SK-N-SH (cell line): ENCODE results near the gene HSPG2. TPM values are rescaled to one million over a fixed set of nuclear protein-coding genes. Genes with fewer than 3 reads are reported as not detected.

Source experiments
- CTCF ChIA-PET: fragments of 300-600, 350-600 bp; formaldehyde crosslinking; extraction: SDS; loops from one replicate; lab custom pipeline; 2021; lab: Yijun Ruan, JAX
- POLR2A ChIA-PET: fragments of 350-600 bp; sonication (Branson Sonifier 250); formaldehyde crosslinking; extraction: SDS; loops from one replicate; lab custom pipeline; 2020; ENCODE audit warnings: antibody characterized with exemption, inconsistent platforms; lab: Yijun Ruan, JAX
- DNase-seq: peaks from one replicate; pipeline ENCODE4 v3.0.0; 2012
- H2AFZ ChIP-seq: fragments of 200-600 bp; sonication (generic); 2 replicates; pipeline ENCODE4 v1.8.1; 2016; ENCODE audit warnings: antibody characterized with exemption, mild to moderate bottlenecking, low read depth
- H3F3A ChIP-seq: fragments of 200-600 bp; sonication (generic); replicated peaks from 2 replicates; pipeline ENCODE3; 2016; ENCODE audit warnings: antibody characterized with exemption, mild to moderate bottlenecking; ENCODE audit not compliant: insufficient read depth
- H3K27ac ChIP-seq, 2 experiments: fragments of 200-500 bp in 1 of 2; fragments of 200-600 bp in 1 of 2; sonication (Bioruptor generic) in 1 of 2; sonication (generic), shearing (Covaris generic) in 1 of 2; 2 replicates each; pipeline versions ENCODE4 v1.5.1 to v1.6.1; 2014 to 2016; ENCODE audit warnings: low read depth in 2 of 2, inconsistent platforms in 1 of 2, low read length in 1 of 2, mild to moderate bottlenecking in 1 of 2, mixed read lengths in 1 of 2
- H3K27me3 ChIP-seq: fragments of 200-600 bp; sonication (generic), shearing (Covaris generic); 2 replicates; pipeline ENCODE4 v1.6.1; 2016; ENCODE audit warnings: mixed run types; ENCODE audit not compliant: insufficient read depth
- H3K36me3 ChIP-seq, 2 experiments: fragments of 200-500 bp in 1 of 2; fragments of 200-600 bp in 1 of 2; sonication (Bioruptor generic) in 1 of 2; sonication (generic) in 1 of 2; replicated peaks in 1 of 2; 2 replicates each; pipeline versions ENCODE3 to v1.5.1; 2014 to 2016; ENCODE audit warnings: low read length in 1 of 2, mild to moderate bottlenecking in 1 of 2; ENCODE audit not compliant: insufficient read depth in 2 of 2, control insufficient read depth in 1 of 2
- H3K4me1 ChIP-seq, 2 experiments: fragments of 200-500 bp in 1 of 2; fragments of 200-600 bp in 1 of 2; sonication (Bioruptor generic) in 1 of 2; sonication (generic), shearing (Covaris generic) in 1 of 2; 2 replicates each; pipeline versions ENCODE4 v1.5.1 to v1.6.1; 2014 to 2016; ENCODE audit warnings: low read depth in 1 of 2, low read length in 1 of 2, mixed run types in 1 of 2; ENCODE audit not compliant: insufficient read depth in 2 of 2, control insufficient read depth in 1 of 2
- H3K4me2 ChIP-seq: fragments of 200-600 bp; sonication (generic), shearing (Covaris generic); 2 replicates; pipeline ENCODE4 v1.6.1; 2017; ENCODE audit warnings: mixed run types
- H3K4me3 ChIP-seq, 2 experiments: fragments of 200-500 bp in 1 of 2; fragments of 200-600 bp in 1 of 2; sonication (Bioruptor generic) in 1 of 2; sonication (generic), shearing (Covaris generic) in 1 of 2; 2 replicates each; pipeline versions ENCODE4 v1.5.1 to v1.8.1; 2014 to 2016; ENCODE audit warnings: low read depth in 2 of 2, inconsistent platforms in 1 of 2, low read length in 1 of 2, mild to moderate bottlenecking in 1 of 2, mixed read lengths in 1 of 2, moderate library complexity in 1 of 2
- H3K79me2 ChIP-seq: fragments of 200-600 bp; sonication (generic); 2 replicates; pipeline ENCODE4 v1.8.1; 2017; ENCODE audit warnings: mild to moderate bottlenecking; ENCODE audit not compliant: insufficient read depth
- H3K9ac ChIP-seq: fragments of 200-600 bp; sonication (generic); 2 replicates; pipeline ENCODE4 v1.6.1; 2017; ENCODE audit warnings: mixed run types
- H3K9me2 ChIP-seq: fragments of 200-600 bp; sonication (generic); 2 replicates; pipeline ENCODE4 v1.6.1; 2017; ENCODE audit warnings: mixed run types
- H3K9me3 ChIP-seq: fragments of 200-600 bp; sonication (generic); 2 replicates; pipeline ENCODE4 v1.6.1; 2017; ENCODE audit warnings: mixed run types, mild to moderate bottlenecking, moderate library complexity
- H4K20me1 ChIP-seq: fragments of 200-600 bp; sonication (generic); 2 replicates; pipeline ENCODE4 v1.6.1; 2017; ENCODE audit warnings: mild to moderate bottlenecking, mixed run types; ENCODE audit not compliant: insufficient read depth
- EZH2phosphoT487 ChIP-seq: fragments of 200-600 bp; sonication (generic); IDR thresholded peaks from 2 replicates; pipeline ENCODE4 v1.6.1; 2017; ENCODE audit warnings: low read depth, mixed run types, mild to moderate bottlenecking, antibody characterized with exemption, moderate library complexity, borderline replicate concordance
- GATA2 ChIP-seq: sonication (generic); formaldehyde crosslinking; IDR thresholded peaks from 2 replicates; pipeline ENCODE4 v1.5.0; 2020; ENCODE audit warnings: mild to moderate bottlenecking, missing genetic modification reagents
- NFIC ChIP-seq: IDR thresholded peaks from 2 replicates; pipeline ENCODE4 v1.4.0; 2012; ENCODE audit warnings: borderline replicate concordance
- POLR2AphosphoS5 ChIP-seq: IDR thresholded peaks from 2 replicates; pipeline ENCODE4 v1.6.1; 2012; ENCODE audit warnings: low read depth, low read length
- RCOR1 ChIP-seq: fragments of 150-350 bp; IDR thresholded peaks from 2 replicates; pipeline ENCODE4 v1.6.1; 2017; ENCODE audit warnings: antibody characterized with exemption, low read length
- RFX5 ChIP-seq: IDR thresholded peaks from 2 replicates; pipeline ENCODE4 v1.6.1; 2012; ENCODE audit warnings: mild to moderate bottlenecking, improper control_type of control experiment, low read length
- RXRA ChIP-seq: IDR thresholded peaks from 2 replicates; pipeline ENCODE4 v1.4.0; 2012; ENCODE audit warnings: low read depth, mild to moderate bottlenecking, borderline replicate concordance
- SIN3A ChIP-seq: IDR thresholded peaks from 2 replicates; pipeline ENCODE4 v1.6.1; 2012; ENCODE audit warnings: low read depth, mild to moderate bottlenecking, low read length, moderate library complexity, borderline replicate concordance
- TAF1 ChIP-seq: IDR thresholded peaks from 2 replicates; pipeline ENCODE4 v1.6.1; 2012; ENCODE audit warnings: low read depth, mild to moderate bottlenecking, low read length, moderate library complexity, borderline replicate concordance
- TCF12 ChIP-seq: IDR thresholded peaks from 2 replicates; pipeline ENCODE4 v1.4.0; 2012
- TEAD4 ChIP-seq: IDR thresholded peaks from 2 replicates; pipeline ENCODE4 v1.4.0; 2012; ENCODE audit warnings: mild to moderate bottlenecking, borderline replicate concordance; ENCODE audit not compliant: insufficient read depth
- USF2 ChIP-seq: fragments of 150-350 bp; IDR thresholded peaks from 2 replicates; pipeline ENCODE4 v1.6.1; 2017; ENCODE audit warnings: antibody characterized with exemption, low read length, low read depth, borderline replicate concordance
- WGBS: methylation state at CpG from one replicate; pipeline ENCODE4 v1.1.6; 2017; ENCODE audit warnings: low lambda C conversion rate; 5-methylcytosine and 5-hydroxymethylcytosine counted together
- polyA plus RNA-seq, 3 experiments: library from polyadenylated mRNA; depleted of rRNA; stranded (reverse); fragments of >200 nt; gene quantifications; 2 replicates each; pipeline ENCODE4 v1.2.3, GENCODE V29; 2012
- TF ChIP-seq, protein P1 (sequence below): IDR thresholded peaks from 2 replicates; pipeline ENCODE4 v1.4.0; 2012; ENCODE audit warnings: low read depth, borderline replicate concordance

The HSPG2 gene
- polyA plus RNA-seq, 1 of the 3 experiments (the other 2 are of a cell fraction), result 28.9 TPM

GRCh38 chr1:21887216-21887736, 49.8 kb downstream of the HSPG2 start:
- H3K9ac ChIP-seq, result no peak overlapping the region
- POLR2A ChIA-PET, result no interaction called here

GRCh38 chr1:21886486-21887215, 50.5 kb downstream of the HSPG2 start:
- H2AFZ ChIP-seq, result no peak overlapping the region
- TF ChIP-seq TAF1, result no peak
- TF ChIP-seq USF2, result no peak
- no peak for TF ChIP-seq RFX5
- TF ChIP-seq, all 33 proteins: peak for 0
- H3K36me3 ChIP-seq, result peaks cover 8 to 25% of the 10 kb centered on the region in 2 experiments
- ChIA-PET CTCF (interaction anchor here (1.1 kb wide), 1 partner anchor 12 kb away, joined by 3 read pairs; no protein-coding TSS in a partner anchor), POLR2A (no interaction called here)
- no peaks in the 10 kb centered on the region for H3K4me1 ChIP-seq
- no peaks in the 10 kb centered on the region for H3K9me3 ChIP-seq
- WGBS, result 97% methylated on average over 14 of the region's 15 CpGs
- no peak overlapping the region for H3K27ac ChIP-seq
- no peaks in the 10 kb centered on the region for H3F3A ChIP-seq
- H4K20me1 ChIP-seq, result no peaks in the 10 kb centered on the region
- no peaks in the 10 kb centered on the region for H3K27me3 ChIP-seq
- no peaks in the 10 kb centered on the region for H3K79me2 ChIP-seq
- no peak overlapping the region for H3K9ac ChIP-seq
- H3K4me2 ChIP-seq, result no peak overlapping the region
- no peak for DNase-seq
- H3K9me2 ChIP-seq, result no peaks in the 10 kb centered on the region
- no peak overlapping the region for H3K4me3 ChIP-seq

More at GRCh38 chr1:21887216-21887736, 49.8 kb downstream of the HSPG2 start:
- Histone ChIP-seq H3K9me3 (no peaks in the 10 kb centered on the region), H3K9me2 (no peaks in the 10 kb centered on the region), H3K27ac (no peak overlapping the region), H3K4me3 (no peak overlapping the region), H4K20me1 (no peaks in the 10 kb centered on the region), H2AFZ (no peak overlapping the region), H3K4me2 (no peak overlapping the region), H3K4me1 (no peaks in the 10 kb centered on the region), H3K79me2 (no peaks in the 10 kb centered on the region), H3K36me3 (peaks cover 8 to 25% of the 10 kb centered on the region in 2 experiments), H3K27me3 (no peaks in the 10 kb centered on the region), H3F3A (no peaks in the 10 kb centered on the region)
- 95% methylated on average over 12 of the region's 26 CpGs for WGBS
- CTCF ChIA-PET, result no interaction called here
- DNase-seq, result no peak
- TF ChIP-seq POLR2AphosphoS5 (no peak), TCF12 (no peak), EZH2phosphoT487 (no peak), SIN3A (no peak), NFIC (no peak), USF2 (no peak), RXRA (no peak), RCOR1 (no peak), TEAD4 (no peak), RFX5 (no peak), GATA2 (CRISPR knock-in tag) (no peak)
- TF ChIP-seq, protein P1, sequence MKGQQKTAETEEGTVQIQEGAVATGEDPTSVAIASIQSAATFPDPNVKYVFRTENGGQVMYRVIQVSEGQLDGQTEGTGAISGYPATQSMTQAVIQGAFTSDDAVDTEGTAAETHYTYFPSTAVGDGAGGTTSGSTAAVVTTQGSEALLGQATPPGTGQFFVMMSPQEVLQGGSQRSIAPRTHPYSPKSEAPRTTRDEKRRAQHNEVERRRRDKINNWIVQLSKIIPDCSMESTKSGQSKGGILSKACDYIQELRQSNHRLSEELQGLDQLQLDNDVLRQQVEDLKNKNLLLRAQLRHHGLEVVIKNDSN, result no peak
